CD4-positive, alpha-beta T cell treated with Interleukin-4 for 1 hour (primary cell): ENCODE results near the gene MRPL21.
"Not testable (repeated sequence)": the region's sequence is repeated elsewhere in the genome, so short reads cannot be mapped to it uniquely, and the experiment has no call there.

ENCODE experiments used
- DNase-seq, 2 donors: peaks; one replicate each; pipeline ENCODE4 v3.0.0-alpha.2; 2020 to 2022

MRPL21 gene

GRCh38 chr11:68863553-68864265 is 39.9 kb downstream of the MRPL21 start:
- no peak for DNase-seq

GRCh38 chr11:68862421-68862820 is 41.2 kb downstream of the MRPL21 start:
- DNase-seq: no peak

GRCh38 chr11:68859123-68859522 is 44.5 kb downstream of the MRPL21 start:
- DNase-seq: no peak

GRCh38 chr11:68857037-68857586 is 46.5 kb downstream of the MRPL21 start:
- no peak for DNase-seq

- DNase-seq: not testable (repeated sequence)
These were observed 47.1 kb downstream of the MRPL21 start for GRCh38 chr11:68856425-68857030.

- DNase-seq: peak; percentile 37 to 48
These were observed 48.2 kb downstream of the MRPL21 start for GRCh38 chr11:68855205-68855981.

- DNase-seq: no peak
These were observed 49.2 kb downstream of the MRPL21 start for GRCh38 chr11:68854273-68854958.

GRCh38 chr11:68852628-68853027 is 51.0 kb downstream of the MRPL21 start:
- DNase-seq: no peak

- no peak for DNase-seq
These were observed 55.2 kb downstream of the MRPL21 start for GRCh38 chr11:68848429-68848828.

- no peak for DNase-seq
These were observed 56.2 kb downstream of the MRPL21 start for GRCh38 chr11:68847395-68847794.

- DNase-seq: no peak
These were observed 58.2 kb downstream of the MRPL21 start for GRCh38 chr11:68845351-68846002.

GRCh38 chr11:68844801-68845200 is 58.8 kb downstream of the MRPL21 start:
- DNase-seq: no peak

- no peak for DNase-seq
These were observed 59.3 kb downstream of the MRPL21 start for GRCh38 chr11:68844376-68844775.

- peak; percentile 71 to 76 for DNase-seq
These were observed 59.8 kb downstream of the MRPL21 start for GRCh38 chr11:68843703-68844312.

GRCh38 chr11:68843052-68843561 is 60.5 kb downstream of the MRPL21 start:
- peak in 1 of 2 donors; percentile 63 for DNase-seq

GRCh38 chr11:68842427-68843051 is 61.1 kb downstream of the MRPL21 start:
- DNase-seq: no peak

GRCh38 chr11:68841718-68842426 is 61.8 kb downstream of the MRPL21 start, which contains the start of gene CPT1A:
Gene CPT1A, minus strand, starts transcription at chr11:68841916. Its CDS starts 26,442 bp downstream, at chr11:68815474.
- peak; percentile 64 to 73 for DNase-seq
